Pancreas (tissue), 10 donors: ENCODE data around the gene IGSF21. TPM values are rescaled to one million over a fixed set of nuclear protein-coding genes. Genes with fewer than 3 reads are reported as not detected.

ENCODE experiments used
- ATAC-seq, 4 donors: fragments of 200-7000 bp; cut with Tn5 transposase; one replicate each; pipeline versions ENCODE4 v1.8.0 to v1.9.1; 2020; ENCODE audit warnings: mild to moderate bottlenecking in 4 of 4, moderate library complexity in 4 of 4
- DNase-seq, 6 donors: peaks; one replicate each; pipeline ENCODE4 v3.0.0-alpha.2; 2020
- FAIRE-seq: peaks from 2 replicates; lab custom pipeline; 2012; peaks lifted over from hg19 to GRCh38; lab: Jason Lieb, UNC
- H3K27ac ChIP-seq, 4 donors: fragments of 200-600 bp; sonication (generic); 1 replicate in 3 of 4; 2 replicates in 1 of 4; pipeline versions ENCODE4 v1.5.0 to v1.8.0; 2020
- H3K27me3 ChIP-seq, 4 donors: fragments of 200-600 bp; one replicate each; pipeline ENCODE4 v1.8.0; 2021
- H3K36me3 ChIP-seq, 3 donors: fragments of 200-600 bp; sonication (generic) in 1 of 3; one replicate each; pipeline versions ENCODE4 v1.5.0 to v1.8.0; 2020 to 2021
- H3K4me1 ChIP-seq, 3 donors: fragments of 200-600 bp; one replicate each; pipeline ENCODE4 v1.8.0; 2021
- H3K4me3 ChIP-seq, 4 donors: fragments of 200-600 bp; sonication (generic) in 2 of 4; one replicate each; pipeline versions ENCODE4 v1.5.0 to v1.8.0; 2020 to 2021
- H3K9me3 ChIP-seq, 4 donors: fragments of 200-600 bp; one replicate each; pipeline ENCODE4 v1.8.0; 2021
- WGBS, 2 donors: extraction: QIAGEN DNeasy Blood & Tissue Kit; methylation state at CpG; one replicate each; pipeline ENCODE4 v1.1.7; 2013; 5-methylcytosine and 5-hydroxymethylcytosine counted together
- intact Hi-C, 3 donors: fragments of 100-400 bp; cut with DNase I; formaldehyde crosslinking; loops; one replicate each; pipeline versions ENCODE4 v1.11.1 to v1.14.2; 2022
- polyA plus RNA-seq, 2 donors: library from polyadenylated mRNA; stranded (reverse); fragments of 200-250 nt; gene quantifications; one replicate each; pipeline ENCODE4 v1.2.3, GENCODE V29; 2013
- total RNA-seq, 6 donors: library from RNA; stranded (reverse); fragmentation: NEBNext Ultra II Directional in 4 of 6; extraction: Animal tissue kit (Norgen Biotek cat#: 25700) in 4 of 6; gene quantifications; one replicate each; pipeline versions ENCODE4 v1.2.1 to v1.2.4, GENCODE V29; 2021 to 2023
- TF ChIP-seq, protein P1 (sequence below), 4 donors: fragments of 200-600 bp; sonication (generic) in 3 of 4; IDR thresholded peaks; one replicate each; pipeline versions ENCODE4 v1.5.0 to v1.8.0; 2021; ENCODE audit warnings: antibody characterized with exemption in 4 of 4
- donor health status: healthy with polysubstance abuse.
- donor health status: DM: no; HTN: no; CAD: no; lungs with moderate emphysema.
- donor health status: DM: no; HTN: no; CAD: no.
- donor health status: control.
- donor health status: control.
- donor health status: Bipolar disorder and iron deficiency.
- donor health status: DM: yes; HTN: yes; CAD: no.
- donor health status: DM: no; HTN: no; CAD: no.
- donor health status: DM: no; HTN: no; CAD: no.
- donor health status: DM: yes; HTN: yes; CAD: no.

The IGSF21 gene
- total and polyA plus RNA-seq, 8 donors = 0.28 to 1.3 (median 0.92) TPM; not detected in 1

- no peaks in the 10 kb centered on the region for H3K4me1 ChIP-seq
- no peak for DNase-seq
- peaks cover 0 to 8% (median 2%) of the 10 kb centered on the region in 4 donors for H3K27me3 ChIP-seq
- H3K36me3 ChIP-seq = no peaks in the 10 kb centered on the region
- 64 to 76% methylated on average over 7 of the region's 7 CpGs for WGBS, 2 donors
- no peak for ATAC-seq
- H3K27ac ChIP-seq = no peak overlapping the region
- intact Hi-C loops = no loop called here
- no peak overlapping the region for H3K4me3 ChIP-seq
- TF ChIP-seq, protein P1, sequence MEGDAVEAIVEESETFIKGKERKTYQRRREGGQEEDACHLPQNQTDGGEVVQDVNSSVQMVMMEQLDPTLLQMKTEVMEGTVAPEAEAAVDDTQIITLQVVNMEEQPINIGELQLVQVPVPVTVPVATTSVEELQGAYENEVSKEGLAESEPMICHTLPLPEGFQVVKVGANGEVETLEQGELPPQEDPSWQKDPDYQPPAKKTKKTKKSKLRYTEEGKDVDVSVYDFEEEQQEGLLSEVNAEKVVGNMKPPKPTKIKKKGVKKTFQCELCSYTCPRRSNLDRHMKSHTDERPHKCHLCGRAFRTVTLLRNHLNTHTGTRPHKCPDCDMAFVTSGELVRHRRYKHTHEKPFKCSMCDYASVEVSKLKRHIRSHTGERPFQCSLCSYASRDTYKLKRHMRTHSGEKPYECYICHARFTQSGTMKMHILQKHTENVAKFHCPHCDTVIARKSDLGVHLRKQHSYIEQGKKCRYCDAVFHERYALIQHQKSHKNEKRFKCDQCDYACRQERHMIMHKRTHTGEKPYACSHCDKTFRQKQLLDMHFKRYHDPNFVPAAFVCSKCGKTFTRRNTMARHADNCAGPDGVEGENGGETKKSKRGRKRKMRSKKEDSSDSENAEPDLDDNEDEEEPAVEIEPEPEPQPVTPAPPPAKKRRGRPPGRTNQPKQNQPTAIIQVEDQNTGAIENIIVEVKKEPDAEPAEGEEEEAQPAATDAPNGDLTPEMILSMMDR (IDR thresholded peaks at IDR 0.05) = no peak
- no peak for FAIRE-seq
- H3K9me3 ChIP-seq = no peaks in the 10 kb centered on the region
Observed at GRCh38 chr1:18285538-18285924, 177.9 kb downstream of the IGSF21 start.

DNA sequence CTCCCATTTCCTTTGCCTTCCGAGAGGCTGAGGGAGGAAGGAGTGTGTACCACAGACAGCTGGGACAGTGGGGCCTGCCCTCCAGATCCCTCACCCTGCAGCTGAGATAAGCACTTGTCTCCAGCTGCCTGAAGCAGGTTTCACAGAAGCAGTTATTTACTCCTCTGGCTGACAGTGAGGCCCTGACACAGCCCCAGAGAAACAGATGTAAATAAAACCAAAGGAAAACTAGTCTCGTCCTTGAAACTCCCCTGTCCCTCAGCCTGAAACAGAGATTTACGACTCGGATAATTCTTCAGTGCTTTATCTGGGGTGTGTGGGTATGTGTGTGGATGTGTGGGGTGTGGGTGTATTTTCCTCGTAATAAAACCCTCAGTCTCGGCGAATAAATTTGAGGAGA lies 181.1 kb downstream of the IGSF21 start:
- peaks cover 0 to 8% (median 2%) of the 10 kb centered on the region in 4 donors for H3K27me3 ChIP-seq
- no peak for DNase-seq
- no peak for ATAC-seq

DNA sequence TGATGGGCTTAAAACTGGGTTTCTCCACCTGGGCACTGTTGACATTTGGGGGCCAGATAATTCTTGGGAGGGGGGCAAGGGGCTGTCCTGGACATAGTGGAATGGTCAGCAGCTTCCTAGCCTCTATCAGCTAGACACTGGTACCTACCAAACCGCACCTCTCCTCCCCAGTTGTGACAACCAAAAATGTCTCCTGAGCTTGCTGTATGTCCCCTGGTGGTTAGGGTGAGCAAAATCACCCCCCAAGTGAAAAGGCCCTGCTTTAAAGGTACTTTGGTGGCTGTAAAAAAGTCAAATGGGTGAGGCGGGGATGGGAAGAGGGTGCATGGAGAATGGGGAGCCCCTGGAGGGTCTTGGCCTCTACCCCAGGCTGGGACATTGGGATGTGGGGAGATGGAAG lies 182.0 kb downstream of the IGSF21 start:
- H3K27me3 ChIP-seq = peaks cover 0 to 8% (median 0%) of the 10 kb centered on the region in 4 donors
- no peaks in the 10 kb centered on the region for H3K36me3 ChIP-seq
- H3K4me1 ChIP-seq = no peaks in the 10 kb centered on the region
- FAIRE-seq = no peak
- ATAC-seq = no peak
- no peak overlapping the region for H3K27ac ChIP-seq
- TF ChIP-seq, protein P1 (IDR thresholded peaks at IDR 0.05) = no peak
- DNase-seq = no peak
- WGBS, 2 donors = 54 to 63% methylated on average over 2 of the region's 2 CpGs
- intact Hi-C loops = no loop called here
- no peaks in the 10 kb centered on the region for H3K9me3 ChIP-seq
- H3K4me3 ChIP-seq = no peak overlapping the region

More for the DNA sequence above, 181.1 kb downstream of the IGSF21 start:
- Histone ChIP-seq H3K4me3 (no peak overlapping the region), H3K4me1 (no peaks in the 10 kb centered on the region), H3K9me3 (no peaks in the 10 kb centered on the region), H3K36me3 (no peaks in the 10 kb centered on the region), H3K27ac (no peak overlapping the region)
- intact Hi-C loops = no loop called here
- 36 to 37% methylated on average over 7 of the region's 7 CpGs for WGBS, 2 donors
- FAIRE-seq = no peak
- TF ChIP-seq, protein P1 (IDR thresholded peaks at IDR 0.05) = no peak

DNA sequence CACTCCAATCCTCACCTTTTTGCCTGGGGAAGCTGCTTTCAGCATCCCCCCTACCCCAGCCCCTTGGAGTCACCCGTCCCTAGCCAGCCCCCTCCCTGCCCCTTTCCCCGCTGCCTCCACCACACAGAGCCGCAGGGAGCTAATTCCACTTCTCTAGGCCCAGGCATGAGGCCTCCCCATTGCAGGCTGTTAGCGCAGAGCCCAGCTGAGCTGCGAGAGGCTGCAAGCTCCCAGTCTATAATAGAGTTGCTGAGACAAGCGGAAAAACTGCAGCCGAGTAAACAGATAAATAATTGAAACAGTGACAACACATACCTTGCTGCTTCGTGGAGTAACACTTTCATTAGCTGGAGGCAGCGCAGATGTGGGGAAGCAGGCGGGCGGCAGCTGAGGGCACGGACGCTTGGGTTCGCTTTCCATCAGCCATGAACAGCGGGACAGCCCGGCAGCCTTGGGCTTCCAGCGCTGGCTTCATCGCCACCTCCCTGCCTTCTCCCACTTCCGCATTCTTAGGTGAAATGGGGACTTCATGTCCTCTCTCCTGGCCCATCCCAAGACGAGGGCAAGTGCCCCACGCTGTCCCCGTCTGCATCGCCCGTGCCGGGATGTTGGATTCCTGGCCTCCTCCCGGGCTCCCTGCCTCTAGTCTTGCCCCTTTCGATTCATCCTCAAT lies 183.3 kb downstream of the IGSF21 start:
- H3K4me1 ChIP-seq = no peaks in the 10 kb centered on the region
- TF ChIP-seq, protein P1 (IDR thresholded peaks at IDR 0.05) = no peak
- intact Hi-C loops = no loop called here
- peak in 2 of 4 donors; percentile 63 to 67 for ATAC-seq
- no peak overlapping the region for H3K4me3 ChIP-seq
- H3K27me3 ChIP-seq = peaks cover 0 to 8% (median 0%) of the 10 kb centered on the region in 4 donors
- no peaks in the 10 kb centered on the region for H3K9me3 ChIP-seq
- no peak for FAIRE-seq
- no peak overlapping the region for H3K27ac ChIP-seq
- WGBS, 2 donors = 43 to 46% methylated on average over 27 of the region's 27 CpGs
- H3K36me3 ChIP-seq = no peaks in the 10 kb centered on the region
- DNase-seq = no peak

DNA sequence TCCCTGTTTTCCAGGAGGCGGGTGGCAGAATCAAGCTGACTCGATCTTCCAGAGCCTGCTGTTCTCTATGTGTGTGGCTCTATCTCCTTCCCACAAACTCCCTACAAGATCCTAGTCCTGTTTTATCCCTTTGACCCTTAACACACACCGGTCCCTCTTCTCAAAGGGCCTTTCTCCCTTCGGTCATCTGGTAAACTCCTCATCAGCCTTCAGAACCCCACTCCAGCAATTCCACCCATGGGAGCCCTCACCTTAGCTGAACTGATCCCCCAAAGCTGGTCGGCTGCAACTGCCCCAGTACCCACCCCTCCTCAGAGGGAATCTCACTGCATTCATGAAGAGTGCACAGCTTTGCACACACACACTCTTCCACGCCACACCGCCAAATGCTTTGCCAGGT lies 184.9 kb downstream of the IGSF21 start:
- no peaks in the 10 kb centered on the region for H3K4me1 ChIP-seq
- no peaks in the 10 kb centered on the region for H3K36me3 ChIP-seq
- no peak for DNase-seq
- intact Hi-C loops = no loop called here
- 74 to 77% methylated on average over 7 of the region's 7 CpGs for WGBS, 2 donors
- no peak for ATAC-seq
- TF ChIP-seq, protein P1 (IDR thresholded peaks at IDR 0.05) = no peak
- H3K9me3 ChIP-seq = no peaks in the 10 kb centered on the region
- H3K27me3 ChIP-seq = no peaks in the 10 kb centered on the region
- no peak overlapping the region for H3K27ac ChIP-seq
- no peak for FAIRE-seq
- no peak overlapping the region for H3K4me3 ChIP-seq
